GM06990 (cell line): Measurements from ENCODE around the gene TECR.
A peak's percentile ranks its signal among the peaks of the same experiment; 100 is the strongest.
"Not testable (repeated sequence)": the region's sequence is repeated elsewhere in the genome, so short reads cannot be mapped to it uniquely, and the experiment has no call there.

Source experiments
- DNase-seq: peaks from one replicate; pipeline ENCODE4 v3.0.0-alpha.2; 2011; ENCODE audit not compliant: insufficient read length; ENCODE audit errors: extremely low read depth
- H3K27me3 ChIP-seq: replicated peaks from 2 replicates; pipeline ENCODE4 v1.6.0; 2011; ENCODE audit warnings: low read length; ENCODE audit not compliant: control insufficient read depth, insufficient read depth
- H3K36me3 ChIP-seq: 2 replicates; pipeline ENCODE4 v1.5.1; 2011; ENCODE audit warnings: low read length; ENCODE audit not compliant: control insufficient read depth, insufficient read depth
- H3K4me3 ChIP-seq: replicated peaks from 2 replicates; pipeline ENCODE4 v1.5.1; 2011; ENCODE audit warnings: low read depth, mild to moderate bottlenecking, control low read depth, low read length
- TF ChIP-seq, protein P1 (sequence below): IDR thresholded peaks from 2 replicates; pipeline ENCODE4 v1.5.1; 2011; ENCODE audit warnings: low read length, control low read depth, mild to moderate bottlenecking, inconsistent platforms; ENCODE audit not compliant: insufficient read depth, poor library complexity, severe bottlenecking

Gene TECR

DNA sequence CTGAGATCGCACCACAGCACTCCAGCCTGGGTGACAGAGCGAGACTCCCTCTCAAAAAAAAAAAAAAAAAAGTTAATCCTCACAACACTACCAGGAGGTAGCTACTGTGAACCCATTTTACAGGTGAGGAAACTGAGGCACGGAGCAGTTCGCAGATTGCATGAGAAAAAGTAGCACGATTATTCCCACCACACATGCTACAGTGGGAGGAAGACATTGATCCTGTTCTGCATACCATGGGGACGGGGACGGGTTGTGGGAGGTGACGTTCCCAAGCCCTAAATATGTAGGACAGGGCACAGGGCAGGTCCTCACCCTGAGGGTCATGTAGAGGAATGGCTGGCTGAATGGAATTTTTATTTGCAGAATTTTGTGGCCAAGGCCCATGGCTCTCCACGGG lies 77.2 kb downstream of the TECR start:
- peaks cover 21% of the 10 kb centered on the region for H3K36me3 ChIP-seq

DNA sequence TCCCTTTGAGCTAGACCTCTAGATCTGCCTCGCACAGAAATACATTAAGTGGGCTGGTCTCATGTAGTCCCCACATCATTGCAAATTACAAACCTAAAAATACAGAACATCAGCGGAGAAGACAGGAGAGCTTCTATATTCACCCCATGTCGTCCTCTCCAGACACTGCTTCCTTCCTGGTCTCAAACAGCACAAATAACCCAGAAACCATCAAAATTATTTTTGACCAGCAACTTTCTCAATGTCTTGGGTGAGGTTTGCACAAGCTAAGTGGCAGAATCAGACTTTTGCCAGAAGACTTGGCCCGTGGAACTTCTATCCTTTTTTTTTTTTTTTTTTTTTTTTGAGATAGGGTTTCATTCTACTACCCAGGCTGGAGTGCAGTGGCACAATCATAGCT lies 81.7 kb downstream of the TECR start:
- H3K4me3 ChIP-seq: no peak overlapping the region
- TF ChIP-seq, protein P1, sequence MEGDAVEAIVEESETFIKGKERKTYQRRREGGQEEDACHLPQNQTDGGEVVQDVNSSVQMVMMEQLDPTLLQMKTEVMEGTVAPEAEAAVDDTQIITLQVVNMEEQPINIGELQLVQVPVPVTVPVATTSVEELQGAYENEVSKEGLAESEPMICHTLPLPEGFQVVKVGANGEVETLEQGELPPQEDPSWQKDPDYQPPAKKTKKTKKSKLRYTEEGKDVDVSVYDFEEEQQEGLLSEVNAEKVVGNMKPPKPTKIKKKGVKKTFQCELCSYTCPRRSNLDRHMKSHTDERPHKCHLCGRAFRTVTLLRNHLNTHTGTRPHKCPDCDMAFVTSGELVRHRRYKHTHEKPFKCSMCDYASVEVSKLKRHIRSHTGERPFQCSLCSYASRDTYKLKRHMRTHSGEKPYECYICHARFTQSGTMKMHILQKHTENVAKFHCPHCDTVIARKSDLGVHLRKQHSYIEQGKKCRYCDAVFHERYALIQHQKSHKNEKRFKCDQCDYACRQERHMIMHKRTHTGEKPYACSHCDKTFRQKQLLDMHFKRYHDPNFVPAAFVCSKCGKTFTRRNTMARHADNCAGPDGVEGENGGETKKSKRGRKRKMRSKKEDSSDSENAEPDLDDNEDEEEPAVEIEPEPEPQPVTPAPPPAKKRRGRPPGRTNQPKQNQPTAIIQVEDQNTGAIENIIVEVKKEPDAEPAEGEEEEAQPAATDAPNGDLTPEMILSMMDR: no peak
- peaks cover 23% of the 10 kb centered on the region for H3K36me3 ChIP-seq
- DNase-seq: no peak
- no peaks in the 10 kb centered on the region for H3K27me3 ChIP-seq

More for the DNA sequence above, 77.2 kb downstream of the TECR start:
- TF ChIP-seq, protein P1: no peak
- no peaks in the 10 kb centered on the region for H3K27me3 ChIP-seq
- H3K4me3 ChIP-seq: no peak overlapping the region
- DNase-seq: no peak

DNA sequence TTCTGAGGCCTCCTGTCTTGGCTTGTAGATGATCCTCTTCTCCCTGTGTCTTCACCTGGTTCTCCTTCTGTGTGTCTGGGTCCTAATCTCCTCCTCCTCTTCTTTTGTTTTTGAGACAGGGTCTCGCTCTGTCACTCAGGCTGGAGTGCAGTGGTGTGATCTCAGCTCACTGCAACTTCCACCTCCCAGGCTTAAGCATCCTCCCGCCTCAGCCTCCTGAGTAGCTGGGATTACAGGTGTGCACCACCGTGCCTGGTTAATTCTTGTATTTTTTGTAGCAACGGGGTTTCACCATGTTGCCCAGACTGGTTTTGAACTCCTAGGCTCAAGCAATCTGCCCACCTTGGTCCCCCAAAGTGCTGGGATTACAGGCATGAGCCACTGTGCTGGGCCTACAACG lies 82.8 kb downstream of the TECR start:
- H3K4me3 ChIP-seq, DNase-seq, H3K27me3 ChIP-seq: not testable (repeated sequence)
- H3K36me3 ChIP-seq: peaks cover 17% of the 10 kb centered on the region

DNA sequence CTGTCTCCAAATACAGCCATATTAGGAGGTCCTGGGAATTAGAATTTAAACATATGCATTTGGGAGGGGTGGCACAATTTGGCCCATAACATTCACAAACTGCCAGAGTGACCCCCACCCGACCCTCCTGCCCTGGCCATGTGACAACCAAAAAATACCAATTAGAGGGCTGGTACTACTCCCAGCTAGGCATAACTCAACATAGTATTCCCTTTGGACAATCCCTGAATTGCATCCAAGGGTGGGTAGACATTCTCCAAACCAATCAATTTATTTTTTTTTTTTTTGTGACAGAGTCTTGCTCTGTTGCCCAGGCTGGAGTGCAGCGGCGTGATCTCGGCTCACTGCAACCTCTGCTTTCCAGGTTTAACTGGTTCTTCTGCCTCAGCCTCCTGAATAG lies 83.3 kb downstream of the TECR start:
- Histone ChIP-seq H3K4me3 (no peak overlapping the region), H3K27me3 (no peaks in the 10 kb centered on the region), H3K36me3 (peaks cover 17% of the 10 kb centered on the region)
- TF ChIP-seq, protein P1: no peak
- no peak for DNase-seq

DNA sequence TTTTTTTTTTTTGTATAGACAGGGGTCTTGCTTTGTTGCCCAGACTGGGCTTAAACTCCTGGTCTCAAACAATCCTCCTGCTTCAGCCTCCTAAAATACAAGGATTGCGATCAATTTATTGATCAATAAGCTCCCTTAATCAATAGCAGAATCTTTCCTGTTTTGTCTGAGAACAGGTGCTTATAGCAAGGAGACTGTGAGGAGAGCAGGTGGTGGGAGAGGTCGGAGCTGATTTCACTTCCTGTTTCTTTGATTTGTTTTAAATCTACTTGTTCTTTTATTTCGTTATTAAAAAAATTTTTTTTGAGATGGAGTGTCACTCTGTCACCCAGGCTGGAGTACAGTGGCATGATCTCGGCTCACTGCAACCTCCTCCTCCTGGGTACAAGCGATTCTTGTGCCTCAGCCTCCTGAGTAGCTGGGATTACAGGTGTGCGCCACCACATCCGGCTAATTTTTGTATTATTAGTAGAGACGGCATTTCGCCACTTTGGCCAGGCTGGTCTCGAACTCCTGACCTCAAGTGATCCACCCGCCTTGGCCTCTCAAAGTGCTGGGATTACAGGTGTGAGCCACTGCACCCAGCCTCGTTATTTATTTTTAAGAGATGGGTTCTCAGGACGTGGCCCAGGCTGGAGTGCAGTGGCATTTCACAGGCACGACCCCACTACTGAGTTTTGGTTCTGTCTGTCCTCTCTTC lies 84.2 kb downstream of the TECR start:
- H3K4me3 ChIP-seq, H3K27me3 ChIP-seq: not testable (repeated sequence)
- peak; percentile 45 for DNase-seq
- H3K36me3 ChIP-seq: peaks cover 15% of the 10 kb centered on the region

DNA sequence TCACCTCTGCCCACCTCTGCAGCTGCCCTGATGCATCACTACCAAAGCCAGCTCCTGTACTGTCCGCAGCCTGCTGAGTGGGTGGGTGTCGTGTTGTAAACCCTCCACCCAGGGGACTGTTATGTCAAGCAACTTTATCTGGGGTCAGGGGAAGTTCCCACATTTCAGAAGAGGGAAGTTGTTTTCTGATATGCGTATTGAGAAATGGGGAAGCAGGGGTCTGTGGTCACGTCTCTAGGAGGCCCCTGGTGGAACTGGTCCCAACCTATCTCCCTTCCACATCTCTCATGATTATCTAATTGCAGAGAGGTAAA lies 84.7 kb downstream of the TECR start:
- no peak overlapping the region for H3K4me3 ChIP-seq
- TF ChIP-seq, protein P1: no peak
- peaks cover 13% of the 10 kb centered on the region for H3K36me3 ChIP-seq
- peak; percentile 62 for DNase-seq
- H3K27me3 ChIP-seq: no peaks in the 10 kb centered on the region
